ENCODE results near the gene CCDC50. TPM values are rescaled to one million over a fixed set of nuclear protein-coding genes. Genes with fewer than 3 reads are reported as not detected.

Gene CCDC50
- total RNA-seq, 1 donor from 2014 or later, result 51.2 TPM

DNA sequence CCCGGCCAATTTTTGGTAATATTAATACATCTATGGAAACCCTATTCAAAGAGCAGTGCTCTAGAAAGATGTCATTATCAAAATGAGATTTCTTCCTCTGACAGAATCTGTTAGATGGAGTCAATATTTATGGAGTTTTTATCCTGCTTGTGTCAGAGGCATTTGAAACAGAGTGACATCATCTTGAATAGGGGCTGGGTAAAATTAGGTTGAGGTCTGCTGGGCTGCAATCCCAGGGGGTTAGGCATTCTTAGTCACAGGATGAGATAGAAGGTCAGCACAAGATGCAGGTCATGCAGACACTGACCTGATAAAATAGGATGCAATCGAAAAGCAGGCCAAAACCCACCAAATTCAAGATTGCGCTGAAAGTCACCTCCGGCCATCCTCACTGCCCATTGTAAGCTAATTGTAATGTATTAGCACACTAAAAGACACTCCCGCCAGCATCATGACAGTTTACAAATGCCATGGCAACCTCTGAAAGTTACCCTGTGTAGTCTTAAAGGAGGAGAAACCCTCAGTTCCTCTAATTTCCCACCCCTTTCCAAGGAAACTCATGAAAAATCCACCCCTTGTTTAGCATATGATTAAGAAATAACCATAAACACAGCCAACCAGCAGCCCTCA lies 27.3 kb upstream of the CCDC50 start:
- H4K20me1 ChIP-seq (ENCODE audit: low read depth), result no peaks in the 10 kb centered on the region
- H3K27me3 ChIP-seq, result no peaks in the 10 kb centered on the region
- H3K9me3 Mint-ChIP-seq, result no peaks in the 10 kb centered on the region
- H3K27me3 Mint-ChIP-seq (ENCODE audit: insufficient read depth, low read depth), result no peaks in the 10 kb centered on the region
- no peaks in the 10 kb centered on the region for H3K36me3 ChIP-seq
- H3K4me3 ChIP-seq, result no peak overlapping the region
- H3K4me3 Mint-ChIP-seq, result no peak overlapping the region
- peaks cover 6% of the 10 kb centered on the region for H3K4me1 ChIP-seq
- DNase-seq (ENCODE audit: low spot score), result no peak
- H3K4me1 Mint-ChIP-seq, result no peaks in the 10 kb centered on the region
- no peaks in the 10 kb centered on the region for H3K9me3 ChIP-seq (ENCODE audit: low read depth)
- H3K27ac Mint-ChIP-seq, result no peak overlapping the region
- no peaks in the 10 kb centered on the region for H3K79me2 ChIP-seq (ENCODE audit: low read depth)
- no peak overlapping the region for H3K4me2 ChIP-seq
- H3K27ac ChIP-seq, result no peak overlapping the region
- H3K9ac ChIP-seq, result no peak overlapping the region
- no peaks in the 10 kb centered on the region for H3F3A ChIP-seq (ENCODE audit: low read depth)
- H3K36me3 Mint-ChIP-seq, result no peaks in the 10 kb centered on the region
- TF ChIP-seq EZH2phosphoT487 (IDR thresholded peaks at IDR 0.05) (no peak), CTCF (IDR thresholded peaks at IDR 0.05) (no peak), EZH2 (IDR thresholded peaks at IDR 0.05) (no peak)
- no peak overlapping the region for H2AFZ ChIP-seq (replicated peaks)

DNA sequence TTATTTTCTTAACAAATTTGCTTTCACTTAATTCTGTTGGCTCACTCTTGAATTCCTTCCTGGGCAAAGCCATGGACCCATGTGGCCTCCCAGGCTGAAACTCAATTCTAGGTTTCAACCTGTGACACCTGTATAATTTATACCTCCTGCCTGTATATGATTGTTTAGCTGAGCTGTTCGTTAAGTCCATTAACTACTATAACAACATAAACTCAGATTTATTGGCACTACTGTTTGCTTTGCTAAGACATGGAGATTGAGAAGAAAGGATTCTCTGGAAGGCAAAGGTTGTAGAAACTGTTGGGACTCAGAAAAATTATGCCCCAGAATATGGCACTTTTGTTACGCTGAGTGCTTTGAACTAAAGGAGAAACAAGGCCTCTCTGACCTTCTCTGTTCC lies 26.7 kb upstream of the CCDC50 start:
- Mint-ChIP-seq H3K27me3 (ENCODE audit: insufficient read depth, low read depth) (no peaks in the 10 kb centered on the region), H3K4me3 (no peak overlapping the region), H3K9me3 (no peaks in the 10 kb centered on the region), H3K4me1 (no peaks in the 10 kb centered on the region), H3K27ac (no peak overlapping the region), H3K36me3 (no peaks in the 10 kb centered on the region)
- Histone ChIP-seq H3K4me1 (peaks cover 6% of the 10 kb centered on the region), H3K4me2 (no peak overlapping the region), H3K9me3 (ENCODE audit: low read depth) (no peaks in the 10 kb centered on the region), H3K36me3 (no peaks in the 10 kb centered on the region), H3K9ac (no peak overlapping the region), H3K4me3 (no peak overlapping the region), H4K20me1 (ENCODE audit: low read depth) (no peaks in the 10 kb centered on the region), H3K27me3 (no peaks in the 10 kb centered on the region), H3F3A (ENCODE audit: low read depth) (no peaks in the 10 kb centered on the region), H2AFZ (replicated peaks) (no peak overlapping the region), H3K27ac (no peak overlapping the region), H3K79me2 (ENCODE audit: low read depth) (no peaks in the 10 kb centered on the region)
- DNase-seq (ENCODE audit: low spot score), result no peak
- TF ChIP-seq CTCF (IDR thresholded peaks at IDR 0.05) (no peak), EZH2phosphoT487 (IDR thresholded peaks at IDR 0.05) (no peak), EZH2 (IDR thresholded peaks at IDR 0.05) (no peak)

DNA sequence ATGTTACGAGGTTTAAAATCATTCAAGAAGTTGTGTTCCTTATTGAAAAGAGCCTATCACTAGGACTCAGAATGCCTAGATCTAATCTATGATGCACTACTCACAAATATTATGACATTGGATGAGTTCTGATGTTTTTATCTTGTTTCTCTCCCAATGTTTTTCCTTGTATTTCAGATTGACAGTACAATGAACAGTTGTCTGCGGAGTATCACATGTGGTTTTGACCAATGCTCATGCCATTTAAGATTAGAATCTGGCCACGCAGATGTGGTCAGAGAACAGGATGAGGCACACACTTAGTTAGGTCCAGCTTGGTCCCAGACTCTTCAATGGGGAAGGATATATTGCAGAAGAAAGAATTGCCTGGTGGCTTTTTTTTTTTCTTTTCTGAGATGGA lies 25.6 kb upstream of the CCDC50 start:
- TF ChIP-seq EZH2 (IDR thresholded peaks at IDR 0.05) (no peak), CTCF (IDR thresholded peaks at IDR 0.05) (no peak), EZH2phosphoT487 (IDR thresholded peaks at IDR 0.05) (no peak)
- no peaks in the 10 kb centered on the region for H3K4me1 Mint-ChIP-seq
- H3K36me3 Mint-ChIP-seq, result no peaks in the 10 kb centered on the region

More for the DNA sequence above, 25.6 kb upstream of the CCDC50 start:
- Mint-ChIP-seq H3K27me3 (ENCODE audit: insufficient read depth, low read depth) (no peaks in the 10 kb centered on the region), H3K4me3 (no peak overlapping the region), H3K9me3 (no peaks in the 10 kb centered on the region), H3K27ac (no peak overlapping the region)
- no peaks in the 10 kb centered on the region for H3F3A ChIP-seq (ENCODE audit: low read depth)
- H3K9me3 ChIP-seq (ENCODE audit: low read depth), result no peaks in the 10 kb centered on the region
- H3K4me3 ChIP-seq, result no peak overlapping the region
- no peak for DNase-seq (ENCODE audit: low spot score)
- peaks cover 2% of the 10 kb centered on the region for H3K4me1 ChIP-seq
- H3K27ac ChIP-seq, result no peak overlapping the region
- H3K36me3 ChIP-seq, result no peaks in the 10 kb centered on the region
- no peaks in the 10 kb centered on the region for H4K20me1 ChIP-seq (ENCODE audit: low read depth)
- no peak overlapping the region for H3K4me2 ChIP-seq
- no peak overlapping the region for H3K9ac ChIP-seq
- no peak overlapping the region for H2AFZ ChIP-seq (replicated peaks)
- H3K27me3 ChIP-seq, result no peaks in the 10 kb centered on the region
- no peaks in the 10 kb centered on the region for H3K79me2 ChIP-seq (ENCODE audit: low read depth)

Data from neural progenitor cell (in vitro differentiated cells).